Dedifferentiated amniotic fluid mesenchymal stem cell (primary cell): ENCODE measurements around the gene RSPO4.
"Not testable (repeated sequence)": the region's sequence is repeated elsewhere in the genome, so short reads cannot be mapped to it uniquely, and the experiment has no call there.

ENCODE experiments used
- DNase-seq: peaks from one replicate; pipeline ENCODE4 v3.0.0-alpha.2; 2016; ENCODE audit errors: extremely low spot score

Gene RSPO4

GRCh38 chr20:1001911-1002681, at the start of gene RSPO4:
Gene RSPO4 (minus strand): TSS chr20:1002311. CDS start chr20:1002164, 147 bp downstream.
- DNase-seq = no peak

- DNase-seq = no peak
These were observed 48.3 kb upstream of the RSPO4 start for GRCh38 chr20:1050440-1050839.

DNA sequence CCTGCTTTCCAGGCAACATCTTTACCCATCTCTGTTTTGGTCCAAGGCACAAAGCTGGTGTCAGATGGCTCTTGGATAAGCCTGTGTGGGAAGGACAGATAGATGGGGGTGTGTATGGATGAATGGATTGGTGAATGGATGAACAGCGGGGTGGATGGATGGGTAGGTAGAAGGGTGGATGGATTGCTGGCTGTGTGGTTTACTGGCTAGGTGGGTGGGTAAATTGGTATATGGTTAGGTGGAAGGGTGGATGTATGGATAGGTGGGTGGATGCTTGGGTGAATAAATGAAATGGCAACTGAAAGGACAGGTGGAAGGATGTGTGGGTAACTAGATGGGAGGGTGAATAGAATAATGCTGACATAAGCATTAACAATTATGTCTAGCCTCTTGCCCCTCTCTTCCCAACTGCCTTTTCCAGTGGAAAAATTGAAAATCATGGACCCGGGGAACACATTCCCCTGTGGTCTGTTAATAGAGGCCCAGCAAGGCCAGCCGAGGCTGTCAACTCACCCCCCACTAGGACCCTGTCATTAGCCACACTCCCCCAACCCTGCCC, 43.8 kb upstream of the RSPO4 start:
- no peak for DNase-seq

DNA sequence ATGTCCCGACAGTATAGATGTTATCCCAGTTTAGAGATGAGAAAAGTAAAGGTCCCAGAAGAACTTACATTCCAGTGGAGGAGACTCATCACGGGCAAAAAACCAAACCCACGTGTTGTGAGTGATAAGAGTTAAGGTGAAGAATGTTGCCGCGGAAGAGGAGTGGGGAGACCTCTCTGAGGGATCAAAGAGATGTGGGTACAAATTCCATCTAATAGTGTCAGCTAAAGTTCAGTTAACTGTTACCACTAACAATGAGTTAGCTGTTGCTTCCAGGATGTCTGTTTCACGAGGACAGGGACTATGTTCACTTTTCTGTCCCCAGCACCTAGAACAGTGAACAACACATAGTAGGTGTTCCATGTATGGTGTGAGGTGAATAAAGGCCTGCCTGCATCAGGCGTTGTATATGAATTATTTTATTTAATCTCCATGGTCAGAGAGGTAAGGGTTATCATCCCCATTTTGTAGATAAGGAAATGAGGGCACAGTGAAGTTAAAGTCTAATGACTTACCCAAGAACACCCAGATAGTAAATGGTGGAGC, 39.8 kb upstream of the RSPO4 start:
- no peak for DNase-seq

DNA sequence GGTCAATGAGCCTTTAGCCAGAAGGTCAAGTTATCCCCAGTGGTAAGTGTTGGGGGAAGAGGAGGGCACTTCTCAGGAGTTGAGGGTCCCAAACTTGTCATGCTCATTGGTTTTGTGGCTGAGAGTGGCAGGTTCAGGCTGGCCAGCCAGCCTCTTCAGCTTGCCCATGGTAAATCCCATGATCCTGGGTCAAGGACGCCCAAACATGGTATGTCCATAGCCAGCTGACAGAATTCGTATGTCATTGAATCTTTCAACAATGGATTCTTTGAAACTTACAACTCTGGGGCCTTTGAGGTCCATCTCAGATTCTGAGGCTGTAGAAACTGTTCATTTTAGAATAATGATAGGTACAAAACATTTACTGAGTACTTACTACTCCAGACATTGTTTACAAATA, 36.1 kb upstream of the RSPO4 start:
- no peak for DNase-seq

DNA sequence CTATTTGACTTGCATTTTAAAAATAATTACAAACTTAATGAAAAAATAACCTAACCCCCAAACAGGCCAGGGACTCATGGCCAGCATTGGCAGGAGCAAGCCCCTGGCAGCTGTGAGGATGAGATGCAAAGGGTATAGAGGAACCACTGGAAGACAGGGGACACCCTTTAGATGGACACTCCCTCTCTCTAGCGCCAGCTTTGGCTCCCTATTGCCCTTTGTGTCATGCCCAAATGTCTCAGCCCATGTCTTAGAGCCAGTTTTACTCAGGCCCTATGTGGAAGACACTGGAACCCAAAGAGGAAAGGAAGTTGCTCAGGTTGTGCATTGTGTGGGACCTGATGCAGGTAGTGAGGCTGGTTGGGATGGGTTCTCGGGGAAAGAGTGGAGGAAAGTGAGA, 34.9 kb upstream of the RSPO4 start:
- no peak for DNase-seq

DNA sequence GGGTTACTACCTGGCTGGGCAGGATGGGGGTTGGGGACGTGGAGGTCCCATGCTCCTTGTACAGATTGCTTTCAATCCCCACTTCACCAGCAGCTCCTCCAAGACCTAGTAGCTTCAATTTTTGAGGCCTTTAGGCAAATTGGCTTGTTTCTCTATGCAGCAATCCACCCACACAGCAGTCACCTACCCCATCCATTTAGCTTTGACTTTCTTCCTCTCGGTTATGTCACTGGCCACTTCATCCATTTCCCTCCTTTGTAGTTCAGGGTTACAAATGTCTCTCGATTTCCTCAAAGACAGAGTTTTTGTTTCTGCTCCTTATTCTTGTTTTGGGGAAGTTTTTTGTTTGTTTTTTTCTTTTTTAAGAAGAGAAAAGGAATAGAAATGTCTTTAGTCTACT, 33.4 kb upstream of the RSPO4 start:
- DNase-seq = no peak

DNA sequence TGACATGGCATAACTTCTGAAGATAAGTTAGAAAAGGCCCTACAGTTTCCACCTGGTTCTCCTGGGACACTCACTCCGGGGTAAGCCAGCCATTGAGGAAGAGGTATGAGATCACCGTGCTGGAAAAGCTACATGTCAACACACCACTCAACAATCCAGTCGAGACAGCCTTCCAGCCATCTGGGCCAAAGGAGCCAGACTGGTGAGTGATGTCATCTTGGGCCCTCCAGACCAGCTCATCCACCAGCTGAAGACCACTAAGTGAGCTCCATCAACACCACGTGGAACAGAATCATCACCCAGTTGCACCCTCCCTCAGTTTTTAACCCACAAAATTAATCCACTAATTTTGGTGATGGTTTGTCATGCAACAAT, 32.3 kb upstream of the RSPO4 start:
- DNase-seq = no peak

GRCh38 chr20:1033751-1034414, 31.8 kb upstream of the RSPO4 start:
- no peak for DNase-seq

DNA sequence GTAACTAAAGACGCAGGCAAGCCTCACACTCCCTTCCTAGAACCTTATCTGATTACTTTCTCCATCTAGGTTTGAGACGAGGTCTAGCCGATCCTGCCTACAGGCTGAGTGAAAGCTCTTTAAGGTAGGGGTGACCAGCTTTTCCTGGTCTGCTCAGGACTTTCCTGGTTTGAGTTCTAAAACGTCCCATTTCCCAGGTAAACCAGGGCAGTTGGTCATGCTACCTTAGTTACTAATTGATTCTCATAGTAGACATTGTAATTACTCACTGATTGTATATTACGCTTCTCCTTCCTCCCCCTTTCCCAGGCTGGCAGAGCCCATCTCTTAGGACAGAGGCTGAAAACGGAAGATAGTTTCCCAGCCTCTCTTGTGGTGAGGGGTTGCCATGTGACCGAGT, 27.9 kb upstream of the RSPO4 start:
- no peak for DNase-seq

- DNase-seq = not testable (repeated sequence)
These were observed 24.1 kb upstream of the RSPO4 start for GRCh38 chr20:1026214-1026613.

- no peak for DNase-seq
These were observed 20.8 kb upstream of the RSPO4 start for GRCh38 chr20:1022871-1023270.

GRCh38 chr20:1020614-1021013, 18.5 kb upstream of the RSPO4 start:
- no peak for DNase-seq

DNA sequence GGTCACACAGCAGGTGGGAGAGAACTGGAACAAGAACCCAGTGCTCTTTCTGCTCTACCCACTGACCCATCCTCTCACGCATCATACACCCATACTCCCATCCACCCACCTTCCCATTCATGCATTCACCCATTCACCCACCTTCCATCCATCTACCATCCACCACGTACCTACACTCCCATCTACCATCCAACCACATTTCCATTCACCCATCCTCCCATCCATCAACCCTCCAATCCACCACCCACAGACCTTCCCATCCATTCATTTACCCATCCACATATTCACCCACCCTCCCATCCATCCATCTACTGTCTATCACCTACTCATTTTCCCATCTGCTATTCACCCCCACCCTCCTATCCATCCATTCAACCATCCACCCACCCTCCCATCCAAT, 17.2 kb upstream of the RSPO4 start:
- DNase-seq = no peak

DNA sequence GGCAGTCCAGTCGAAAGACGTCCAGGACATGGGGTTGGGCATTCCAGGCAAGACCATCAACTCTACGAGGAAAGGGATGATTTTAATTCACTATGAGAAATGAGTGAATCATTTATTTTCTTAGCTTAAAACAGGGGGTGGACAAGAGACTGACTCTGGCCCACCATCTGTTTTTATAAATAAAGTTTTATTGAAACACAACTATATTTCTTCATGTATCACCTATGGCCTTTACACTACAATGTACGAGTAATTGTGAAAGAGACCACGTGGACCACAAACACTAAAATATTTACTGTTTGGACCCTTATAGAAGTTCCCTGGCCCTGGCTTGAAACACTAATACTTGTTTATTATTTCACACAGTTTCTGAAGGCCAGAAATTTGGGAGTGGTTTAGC, 15.6 kb upstream of the RSPO4 start:
- no peak for DNase-seq

DNA sequence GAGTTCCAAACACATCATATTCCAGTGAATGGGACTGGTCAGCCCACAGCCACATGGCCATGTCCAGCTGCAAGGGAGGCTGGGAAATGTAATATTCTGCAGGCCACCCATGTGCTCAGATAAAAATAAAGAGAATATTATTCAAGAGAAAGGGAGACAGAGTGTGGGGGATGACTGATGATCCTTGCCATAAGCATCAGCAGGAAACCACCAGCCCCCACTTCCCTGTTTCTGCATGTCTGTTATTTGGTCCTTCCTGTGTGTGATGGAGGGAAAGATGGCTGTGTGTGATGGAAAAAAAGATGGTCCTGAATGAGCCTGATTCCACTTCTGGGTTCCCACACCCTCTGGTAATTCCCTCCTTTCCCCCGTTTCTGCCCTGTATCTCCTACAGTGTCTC, 13.1 kb upstream of the RSPO4 start:
- no peak for DNase-seq

DNA sequence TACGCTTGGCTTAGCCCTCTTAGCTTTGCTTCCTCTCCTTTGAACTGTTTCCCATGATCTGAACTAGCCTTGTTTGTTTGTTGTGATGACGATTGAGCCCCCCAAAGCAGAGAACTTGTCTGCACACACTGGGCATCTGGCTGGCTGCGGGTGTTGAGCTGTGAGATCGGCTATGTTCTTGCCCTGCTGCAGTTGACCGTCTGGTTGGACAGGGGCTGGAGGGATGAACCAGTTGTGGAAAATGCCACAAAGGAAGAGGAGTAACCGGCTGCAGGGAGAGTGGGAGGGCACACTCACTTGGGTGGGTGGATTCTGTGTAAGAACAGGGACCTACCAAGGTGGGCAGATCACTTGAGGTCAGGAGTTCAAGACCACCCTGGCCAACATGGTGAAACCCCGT, 12.4 kb upstream of the RSPO4 start:
- no peak for DNase-seq

GRCh38 chr20:1013566-1014340, 11.6 kb upstream of the RSPO4 start:
- no peak for DNase-seq

DNA sequence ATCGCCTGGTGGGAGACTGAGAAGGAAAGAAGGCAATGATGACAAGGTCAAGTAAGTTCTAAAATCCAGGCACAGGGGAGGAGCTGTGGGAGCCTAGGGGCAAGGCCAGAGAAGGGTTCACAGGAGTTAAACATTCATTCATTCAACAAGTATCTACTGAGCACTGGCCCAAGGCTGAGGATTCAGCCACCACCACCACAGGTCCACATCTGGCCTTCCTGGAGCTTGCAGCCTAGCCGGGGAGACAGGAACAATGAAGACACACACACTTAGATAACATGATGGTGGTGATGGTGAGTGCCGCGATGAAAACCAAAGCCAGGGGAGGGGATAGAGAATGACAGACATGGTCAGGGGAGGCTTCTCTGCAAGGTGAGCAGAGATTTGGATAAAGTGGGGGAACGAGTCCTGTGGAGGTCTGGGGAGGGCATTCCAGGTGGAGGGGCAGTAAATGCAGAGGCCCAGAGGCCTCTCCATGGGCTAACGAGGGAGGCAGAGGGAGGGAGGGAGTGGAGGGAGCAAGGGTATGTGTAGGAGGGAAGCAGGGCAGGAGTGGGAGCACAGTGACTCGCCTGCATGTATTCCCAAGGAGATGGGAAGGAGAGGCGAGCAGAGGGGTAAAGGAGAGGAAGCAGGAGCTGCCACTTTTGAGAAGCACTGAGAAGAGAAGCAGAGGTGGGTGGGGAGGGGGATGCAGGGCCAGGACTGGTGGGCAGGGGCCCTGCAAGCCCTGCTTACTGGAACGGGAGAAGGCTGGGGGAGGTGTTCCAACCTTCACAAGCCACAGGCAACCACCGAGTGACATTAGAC, 10.5 kb upstream of the RSPO4 start:
- DNase-seq = no peak

GRCh38 chr20:1010659-1011058, 8.5 kb upstream of the RSPO4 start:
- no peak for DNase-seq

- DNase-seq = no peak
These were observed 3.4 kb upstream of the RSPO4 start for GRCh38 chr20:1005452-1006027.
